H1 (cell line): Measurements from ENCODE around the gene AGFG1. TPM values are rescaled to one million over a fixed set of nuclear protein-coding genes. Genes with fewer than 3 reads are reported as not detected.

Experiments
- CTCF ChIA-PET: fragments of 300-600 bp; sonication (Branson Sonifier 250); formaldehyde crosslinking; loops from one replicate; lab custom pipeline; 2021; ENCODE audit not compliant: partially characterized antibody; lab: Charles Lee
- POLR2A ChIA-PET: fragments of 300-600 bp; sonication (Branson Sonifier 250); formaldehyde crosslinking; loops from one replicate; lab custom pipeline; 2021; ENCODE audit warnings: inconsistent platforms; ENCODE audit not compliant: partially characterized antibody; lab: Charles Lee
- DNase-seq, 2 experiments: peaks; one replicate each; pipeline versions ENCODE4 v3.0.0 to v3.0.0-alpha.2; 2010 to 2022; ENCODE audit warnings: low spot score in 2 of 2, low read depth in 1 of 2, mixed read lengths in 1 of 2
- FAIRE-seq: peaks from 2 replicates; lab custom pipeline; 2011; peaks lifted over from hg19 to GRCh38; lab: Jason Lieb, UNC
- H2AFZ ChIP-seq: 2 replicates; pipeline ENCODE4 v1.8.1; 2012; ENCODE audit warnings: low read length, inconsistent platforms
- H2AK5ac ChIP-seq: 2 replicates; pipeline ENCODE4 v1.6.1; 2013; ENCODE audit warnings: low read depth, low read length
- H2BK120ac ChIP-seq: replicated peaks from 2 replicates; pipeline ENCODE3; 2013; ENCODE audit warnings: low read depth, low read length, inconsistent platforms
- H2BK12ac ChIP-seq: 2 replicates; pipeline ENCODE4 v1.6.1; 2013; ENCODE audit warnings: low read depth, low read length
- H2BK15ac ChIP-seq: 2 replicates; pipeline ENCODE4 v1.6.1; 2013; ENCODE audit warnings: low read length
- H2BK20ac ChIP-seq: 2 replicates; pipeline ENCODE4 v1.6.1; 2013; ENCODE audit warnings: low read length
- H2BK5ac ChIP-seq: 2 replicates; pipeline ENCODE4 v1.6.1; 2013; ENCODE audit warnings: low read depth, low read length
- H3K14ac ChIP-seq: 2 replicates; pipeline ENCODE4 v1.6.1; 2013; ENCODE audit warnings: inconsistent platforms; ENCODE audit not compliant: insufficient read length
- H3K18ac ChIP-seq: 2 replicates; pipeline ENCODE4 v1.6.1; 2013; ENCODE audit warnings: low read length; ENCODE audit errors: extremely low read depth
- H3K23ac ChIP-seq: 2 replicates; pipeline ENCODE4 v1.6.1; 2013; ENCODE audit warnings: inconsistent platforms; ENCODE audit not compliant: insufficient read length
- H3K23me2 ChIP-seq: 2 replicates; pipeline ENCODE4 v1.6.1; 2013; ENCODE audit warnings: low read depth, low read length
- H3K27ac ChIP-seq: 2 replicates; pipeline ENCODE4 v1.6.1; 2011; ENCODE audit warnings: low read depth, low read length, inconsistent platforms
- H3K27me3 ChIP-seq, 4 experiments: replicated peaks in 1 of 4; 1 replicate in 1 of 4; 2 replicates in 3 of 4; pipeline versions ENCODE4 v1.6.1 to v1.8.1; 2011 to 2013; ENCODE audit warnings: low read length in 3 of 4, mild to moderate bottlenecking in 3 of 4, inconsistent platforms in 2 of 4, mixed read lengths in 2 of 4, moderate library complexity in 1 of 4; ENCODE audit not compliant: control insufficient read depth in 3 of 4, insufficient read depth in 3 of 4; ENCODE audit errors: extremely low read depth in 1 of 4
- H3K36me3 ChIP-seq, 4 experiments: 2 replicates each; pipeline versions ENCODE4 v1.6.1 to v1.8.1; 2011 to 2013; ENCODE audit warnings: mild to moderate bottlenecking in 4 of 4, low read length in 3 of 4, moderate library complexity in 2 of 4, control low read depth in 1 of 4, inconsistent platforms in 1 of 4; ENCODE audit not compliant: insufficient read depth in 4 of 4, control insufficient read depth in 2 of 4
- H3K4ac ChIP-seq: replicated peaks from 2 replicates; pipeline ENCODE3; 2013; ENCODE audit warnings: low read length, low read depth, mixed read lengths, inconsistent platforms; ENCODE audit not compliant: insufficient read length
- H3K4me1 ChIP-seq, 4 experiments: replicated peaks in 1 of 4; 1 replicate in 1 of 4; 2 replicates in 3 of 4; pipeline versions ENCODE4 v1.6.1 to v1.8.1; 2011 to 2013; ENCODE audit warnings: low read length in 3 of 4, inconsistent platforms in 2 of 4, mixed read lengths in 1 of 4; ENCODE audit not compliant: insufficient read depth in 4 of 4, control insufficient read depth in 3 of 4
- H3K4me2 ChIP-seq, 2 experiments: 2 replicates each; pipeline versions ENCODE4 v1.6.1 to v1.8.1; 2011 to 2013; ENCODE audit warnings: low read depth in 2 of 2, low read length in 2 of 2, control low read depth in 1 of 2, inconsistent platforms in 1 of 2, mild to moderate bottlenecking in 1 of 2; ENCODE audit not compliant: insufficient read depth in 1 of 2
- H3K4me3 ChIP-seq, 4 experiments: fragments of 200-600, 300-600 bp in 1 of 4; sonication (generic), shearing (Covaris generic), sonication (Bioruptor Twin) in 1 of 4; 2 replicates each; pipeline versions ENCODE4 v1.5.1 to v1.8.1; 2011 to 2016; ENCODE audit warnings: low read length in 4 of 4, low read depth in 3 of 4, control low read depth in 2 of 4, inconsistent platforms in 2 of 4, mild to moderate bottlenecking in 2 of 4, mixed read lengths in 1 of 4, moderate library complexity in 1 of 4; ENCODE audit not compliant: insufficient read depth in 2 of 4; ENCODE audit errors: extremely low read depth in 1 of 4
- H3K56ac ChIP-seq: replicated peaks from 2 replicates; pipeline ENCODE3; 2013; ENCODE audit warnings: low read depth, mild to moderate bottlenecking, mixed read lengths, low read length, inconsistent platforms; ENCODE audit not compliant: insufficient read length
- H3K79me1 ChIP-seq: 2 replicates; pipeline ENCODE4 v1.6.1; 2013; ENCODE audit warnings: low read depth, low read length, control low read depth
- H3K79me2 ChIP-seq, 2 experiments: 2 replicates each; pipeline versions ENCODE4 v1.6.1 to v1.8.1; 2012 to 2013; ENCODE audit warnings: low read length in 2 of 2, mild to moderate bottlenecking in 2 of 2, inconsistent platforms in 1 of 2; ENCODE audit not compliant: insufficient read depth in 2 of 2, control insufficient read depth in 1 of 2
- H3K9ac ChIP-seq, 4 experiments: replicated peaks in 1 of 4; 1 replicate in 1 of 4; 2 replicates in 3 of 4; pipeline versions ENCODE4 v1.6.1 to v1.8.1; 2011 to 2013; ENCODE audit warnings: low read depth in 3 of 4, low read length in 3 of 4, control low read depth in 2 of 4, mild to moderate bottlenecking in 2 of 4, moderate library complexity in 2 of 4, inconsistent platforms in 1 of 4; ENCODE audit errors: extremely low read depth in 1 of 4
- H3K9me3 ChIP-seq, 2 experiments: 2 replicates each; pipeline versions ENCODE4 v1.6.1 to v1.8.1; 2012 to 2013; ENCODE audit warnings: mild to moderate bottlenecking in 2 of 2, moderate library complexity in 2 of 2, control low read depth in 1 of 2, inconsistent platforms in 1 of 2, low read depth in 1 of 2, low read length in 1 of 2, mixed read lengths in 1 of 2; ENCODE audit not compliant: insufficient read depth in 2 of 2
- H4K20me1 ChIP-seq, 2 experiments: replicated peaks in 1 of 2; 2 replicates each; pipeline versions ENCODE3 to v1.8.1; 2011 to 2013; ENCODE audit warnings: inconsistent platforms in 2 of 2, low read length in 2 of 2, mild to moderate bottlenecking in 1 of 2; ENCODE audit not compliant: insufficient read depth in 2 of 2, control insufficient read depth in 1 of 2
- H4K5ac ChIP-seq: 2 replicates; pipeline ENCODE4 v1.6.1; 2013; ENCODE audit warnings: low read length, low read depth, mixed read lengths, inconsistent platforms; ENCODE audit not compliant: insufficient read length
- H4K8ac ChIP-seq: 2 replicates; pipeline ENCODE4 v1.8.0; 2013; ENCODE audit warnings: mild to moderate bottlenecking, moderate library complexity, low read length, inconsistent platforms; ENCODE audit not compliant: insufficient read depth; ENCODE audit errors: extremely low read depth
- H4K91ac ChIP-seq: replicated peaks from 2 replicates; pipeline ENCODE3; 2013; ENCODE audit warnings: low read length, mixed read lengths, inconsistent platforms; ENCODE audit not compliant: insufficient read length
- ATF3 ChIP-seq: IDR thresholded peaks from 2 replicates; pipeline ENCODE4 v1.6.1; 2011; ENCODE audit warnings: low read depth, mild to moderate bottlenecking, low read length; ENCODE audit not compliant: insufficient read depth
- BACH1 ChIP-seq: IDR thresholded peaks from 2 replicates; pipeline ENCODE4 v1.6.1; 2012; ENCODE audit warnings: low read length, improper control_type of control experiment
- CHD1 ChIP-seq: IDR thresholded peaks from 2 replicates; pipeline ENCODE4 v1.6.1; 2012; ENCODE audit warnings: low read depth, low read length, improper control_type of control experiment
- CREB1 ChIP-seq: IDR thresholded peaks from 2 replicates; pipeline ENCODE4 v1.6.1; 2012; ENCODE audit warnings: inconsistent platforms
- CTBP2 ChIP-seq: IDR thresholded peaks from 2 replicates; pipeline ENCODE4 v1.7.0; 2011; ENCODE audit warnings: borderline replicate concordance, mild to moderate bottlenecking, moderate library complexity, mixed read lengths, low read length; ENCODE audit not compliant: insufficient read depth, insufficient read length
- GABPA ChIP-seq: IDR thresholded peaks from 2 replicates; pipeline ENCODE4 v1.6.1; 2011; ENCODE audit warnings: mild to moderate bottlenecking, low read length, moderate library complexity, borderline replicate concordance; ENCODE audit not compliant: insufficient read depth
- KDM5A ChIP-seq: fragments of 200-600 bp; IDR thresholded peaks from 2 replicates; pipeline ENCODE4 v1.7.1; 2012; ENCODE audit warnings: mild to moderate bottlenecking, low read length, inconsistent platforms, mixed read lengths
- MAX ChIP-seq: IDR thresholded peaks from 2 replicates; pipeline ENCODE4 v1.6.1; 2012; ENCODE audit warnings: inconsistent platforms
- SAP30 ChIP-seq: fragments of 300-600 bp; sonication (generic); IDR thresholded peaks from 2 replicates; pipeline ENCODE4 v1.7.1; 2012; ENCODE audit warnings: low read length, moderate library complexity, mild to moderate bottlenecking, inconsistent platforms; ENCODE audit not compliant: insufficient read depth, insufficient replicate concordance
- SP1 ChIP-seq: IDR thresholded peaks from 2 replicates; pipeline ENCODE4 v1.6.1; 2011; ENCODE audit warnings: low read depth, low read length
- TCF12 ChIP-seq: IDR thresholded peaks from 2 replicates; pipeline ENCODE4 v1.6.1; 2011; ENCODE audit warnings: low read depth, mild to moderate bottlenecking, low read length
- TEAD4 ChIP-seq: IDR thresholded peaks from 2 replicates; pipeline ENCODE4 v1.6.1; 2012; ENCODE audit warnings: low read depth, low read length, inconsistent platforms, mixed read lengths
- YY1 ChIP-seq: IDR thresholded peaks from 2 replicates; pipeline ENCODE4 v1.6.1; 2011; ENCODE audit warnings: low read depth, mild to moderate bottlenecking, low read length
- WGBS, 2 experiments: shearing (Covaris generic) in 1 of 2; methylation state at CpG; one replicate each; pipeline versions ENCODE4 v1.1.6 to v1.1.7; 2013 to 2015; ENCODE audit warnings: low lambda C conversion rate in 2 of 2, mixed read lengths in 2 of 2, inconsistent platforms in 1 of 2, low coverage in 1 of 2, missing lambda C conversion rate in 1 of 2; ENCODE audit not compliant: insufficient replicate concordance in 2 of 2, insufficient coverage in 1 of 2, insufficient read length in 1 of 2; ENCODE audit errors: extremely low coverage in 1 of 2, missing lambda C conversion rate in 1 of 2; 5-methylcytosine and 5-hydroxymethylcytosine counted together
- polyA plus RNA-seq, 7 experiments: library from polyadenylated mRNA; depleted of rRNA in 3 of 7; stranded (reverse) in 5 of 7; unstranded in 2 of 7; fragments of >200 nt in 5 of 7; fragments of 200-250 nt in 2 of 7; gene quantifications; 1 replicate in 5 of 7; 2 replicates in 1 of 7; 4 replicates in 1 of 7; pipeline versions ENCODE4 v1.2.1 to v1.2.3, GENCODE V29; 2011 to 2013; ENCODE audit warnings: missing spikeins in 2 of 7, mixed read lengths in 2 of 7
- total RNA-seq: library from RNA; stranded (reverse); fragmentation: NEBNext Ultra II Directional; extraction: Animal tissue kit (Norgen Biotek cat#: 25700); gene quantifications from 2 replicates; pipeline ENCODE4 v1.2.1, GENCODE V29; 2021

The AGFG1 gene
- total and polyA plus RNA-seq, 2 of the 8 experiments (the other 6 are each of a cell fraction or from before 2014, with no cell fraction given), result 102 to 147 TPM

GRCh38 chr2:227436436-227437174 lies 35.4 kb upstream of the AGFG1 start:
- no peak overlapping the region for H2BK20ac ChIP-seq
- peaks cover 0 to 4% (median 0%) of the 10 kb centered on the region in 4 experiments; a peak in 1 of 8 replicates for H3K36me3 ChIP-seq
- no peak overlapping the region for H3K9ac ChIP-seq
- H2AFZ ChIP-seq, result no peak overlapping the region
- H3K23ac ChIP-seq, result no peak overlapping the region
- H4K20me1 ChIP-seq, result no peaks in the 10 kb centered on the region
- H3K4ac ChIP-seq, result no peak overlapping the region
- ChIA-PET CTCF (no interaction called here), POLR2A (no interaction called here)
- no peak overlapping the region for H3K4me3 ChIP-seq
- TF ChIP-seq KDM5A (no peak), CREB1 (no peak), YY1 (no peak), MAX (no peak), CHD1 (no peak), BACH1 (no peak), ATF3 (no peak), TEAD4 (no peak), CTBP2 (no peak), SAP30 (no peak), TCF12 (no peak), SP1 (no peak), GABPA (no peak)
- FAIRE-seq (no peak), DNase-seq (no peak)
- 92% methylated on average over 7 of the region's 7 CpGs; no CpG with 5 or more reads in 1 of the 2 experiments for WGBS, 2 experiments
- H2BK15ac ChIP-seq, result no peak overlapping the region
- H3K27ac ChIP-seq, result no peak overlapping the region
- no peak overlapping the region for H3K14ac ChIP-seq
- H4K8ac ChIP-seq, result no peak overlapping the region
- H3K18ac ChIP-seq, result no peak overlapping the region
- no peak overlapping the region for H4K91ac ChIP-seq
- H3K9me3 ChIP-seq, result peaks cover 11 to 20% of the 10 kb centered on the region in 2 experiments
- H3K4me2 ChIP-seq, result no peak overlapping the region
- no peak overlapping the region for H4K5ac ChIP-seq
- H3K79me1 ChIP-seq, result no peaks in the 10 kb centered on the region
- no peak overlapping the region for H2BK12ac ChIP-seq
- no peak overlapping the region for H2AK5ac ChIP-seq
- H3K27me3 ChIP-seq, result no peaks in the 10 kb centered on the region
- no peak overlapping the region for H3K56ac ChIP-seq
- no peaks in the 10 kb centered on the region for H3K23me2 ChIP-seq
- H3K79me2 ChIP-seq, result no peaks in the 10 kb centered on the region
- no peak overlapping the region for H2BK120ac ChIP-seq
- H3K4me1 ChIP-seq, result no peaks in the 10 kb centered on the region
- no peak overlapping the region for H2BK5ac ChIP-seq
